H1 (cell line): Measurements from ENCODE around the gene MRPS31. TPM values are rescaled to one million over a fixed set of nuclear protein-coding genes. Genes with fewer than 3 reads are reported as not detected.
"Not testable (repeated sequence)": the region's sequence is repeated elsewhere in the genome, so short reads cannot be mapped to it uniquely, and the experiment has no call there.

Source experiments
- CTCF ChIA-PET: fragments of 300-600 bp; sonication (Branson Sonifier 250); formaldehyde crosslinking; loops from one replicate; lab custom pipeline; 2021; ENCODE audit not compliant: partially characterized antibody; lab: Charles Lee
- POLR2A ChIA-PET: fragments of 300-600 bp; sonication (Branson Sonifier 250); formaldehyde crosslinking; loops from one replicate; lab custom pipeline; 2021; ENCODE audit warnings: inconsistent platforms; ENCODE audit not compliant: partially characterized antibody; lab: Charles Lee
- DNase-seq, 2 experiments: peaks; one replicate each; pipeline versions ENCODE4 v3.0.0 to v3.0.0-alpha.2; 2010 to 2022; ENCODE audit warnings: low spot score in 2 of 2, low read depth in 1 of 2, mixed read lengths in 1 of 2
- FAIRE-seq: peaks from 2 replicates; lab custom pipeline; 2011; peaks lifted over from hg19 to GRCh38; lab: Jason Lieb, UNC
- H2AFZ ChIP-seq: 2 replicates; pipeline ENCODE4 v1.8.1; 2012; ENCODE audit warnings: low read length, inconsistent platforms
- H2AK5ac ChIP-seq: 2 replicates; pipeline ENCODE4 v1.6.1; 2013; ENCODE audit warnings: low read depth, low read length
- H2BK120ac ChIP-seq: replicated peaks from 2 replicates; pipeline ENCODE3; 2013; ENCODE audit warnings: low read depth, low read length, inconsistent platforms
- H2BK12ac ChIP-seq: 2 replicates; pipeline ENCODE4 v1.6.1; 2013; ENCODE audit warnings: low read depth, low read length
- H2BK15ac ChIP-seq: 2 replicates; pipeline ENCODE4 v1.6.1; 2013; ENCODE audit warnings: low read length
- H2BK20ac ChIP-seq: 2 replicates; pipeline ENCODE4 v1.6.1; 2013; ENCODE audit warnings: low read length
- H2BK5ac ChIP-seq: 2 replicates; pipeline ENCODE4 v1.6.1; 2013; ENCODE audit warnings: low read depth, low read length
- H3K14ac ChIP-seq: 2 replicates; pipeline ENCODE4 v1.6.1; 2013; ENCODE audit warnings: inconsistent platforms; ENCODE audit not compliant: insufficient read length
- H3K18ac ChIP-seq: 2 replicates; pipeline ENCODE4 v1.6.1; 2013; ENCODE audit warnings: low read length; ENCODE audit errors: extremely low read depth
- H3K23ac ChIP-seq: 2 replicates; pipeline ENCODE4 v1.6.1; 2013; ENCODE audit warnings: inconsistent platforms; ENCODE audit not compliant: insufficient read length
- H3K23me2 ChIP-seq: 2 replicates; pipeline ENCODE4 v1.6.1; 2013; ENCODE audit warnings: low read depth, low read length
- H3K27ac ChIP-seq: 2 replicates; pipeline ENCODE4 v1.6.1; 2011; ENCODE audit warnings: low read depth, low read length, inconsistent platforms
- H3K27me3 ChIP-seq, 4 experiments: replicated peaks in 1 of 4; 1 replicate in 1 of 4; 2 replicates in 3 of 4; pipeline versions ENCODE4 v1.6.1 to v1.8.1; 2011 to 2013; ENCODE audit warnings: low read length in 3 of 4, mild to moderate bottlenecking in 3 of 4, inconsistent platforms in 2 of 4, mixed read lengths in 2 of 4, moderate library complexity in 1 of 4; ENCODE audit not compliant: control insufficient read depth in 3 of 4, insufficient read depth in 3 of 4; ENCODE audit errors: extremely low read depth in 1 of 4
- H3K36me3 ChIP-seq, 4 experiments: 2 replicates each; pipeline versions ENCODE4 v1.6.1 to v1.8.1; 2011 to 2013; ENCODE audit warnings: mild to moderate bottlenecking in 4 of 4, low read length in 3 of 4, moderate library complexity in 2 of 4, control low read depth in 1 of 4, inconsistent platforms in 1 of 4; ENCODE audit not compliant: insufficient read depth in 4 of 4, control insufficient read depth in 2 of 4
- H3K4ac ChIP-seq: replicated peaks from 2 replicates; pipeline ENCODE3; 2013; ENCODE audit warnings: low read length, low read depth, mixed read lengths, inconsistent platforms; ENCODE audit not compliant: insufficient read length
- H3K4me1 ChIP-seq, 4 experiments: replicated peaks in 1 of 4; 1 replicate in 1 of 4; 2 replicates in 3 of 4; pipeline versions ENCODE4 v1.6.1 to v1.8.1; 2011 to 2013; ENCODE audit warnings: low read length in 3 of 4, inconsistent platforms in 2 of 4, mixed read lengths in 1 of 4; ENCODE audit not compliant: insufficient read depth in 4 of 4, control insufficient read depth in 3 of 4
- H3K4me2 ChIP-seq, 2 experiments: 2 replicates each; pipeline versions ENCODE4 v1.6.1 to v1.8.1; 2011 to 2013; ENCODE audit warnings: low read depth in 2 of 2, low read length in 2 of 2, control low read depth in 1 of 2, inconsistent platforms in 1 of 2, mild to moderate bottlenecking in 1 of 2; ENCODE audit not compliant: insufficient read depth in 1 of 2
- H3K4me3 ChIP-seq, 4 experiments: fragments of 200-600, 300-600 bp in 1 of 4; sonication (generic), shearing (Covaris generic), sonication (Bioruptor Twin) in 1 of 4; 2 replicates each; pipeline versions ENCODE4 v1.5.1 to v1.8.1; 2011 to 2016; ENCODE audit warnings: low read length in 4 of 4, low read depth in 3 of 4, control low read depth in 2 of 4, inconsistent platforms in 2 of 4, mild to moderate bottlenecking in 2 of 4, mixed read lengths in 1 of 4, moderate library complexity in 1 of 4; ENCODE audit not compliant: insufficient read depth in 2 of 4; ENCODE audit errors: extremely low read depth in 1 of 4
- H3K56ac ChIP-seq: replicated peaks from 2 replicates; pipeline ENCODE3; 2013; ENCODE audit warnings: low read depth, mild to moderate bottlenecking, mixed read lengths, low read length, inconsistent platforms; ENCODE audit not compliant: insufficient read length
- H3K79me1 ChIP-seq: 2 replicates; pipeline ENCODE4 v1.6.1; 2013; ENCODE audit warnings: low read depth, low read length, control low read depth
- H3K79me2 ChIP-seq, 2 experiments: 2 replicates each; pipeline versions ENCODE4 v1.6.1 to v1.8.1; 2012 to 2013; ENCODE audit warnings: low read length in 2 of 2, mild to moderate bottlenecking in 2 of 2, inconsistent platforms in 1 of 2; ENCODE audit not compliant: insufficient read depth in 2 of 2, control insufficient read depth in 1 of 2
- H3K9ac ChIP-seq, 4 experiments: replicated peaks in 1 of 4; 1 replicate in 1 of 4; 2 replicates in 3 of 4; pipeline versions ENCODE4 v1.6.1 to v1.8.1; 2011 to 2013; ENCODE audit warnings: low read depth in 3 of 4, low read length in 3 of 4, control low read depth in 2 of 4, mild to moderate bottlenecking in 2 of 4, moderate library complexity in 2 of 4, inconsistent platforms in 1 of 4; ENCODE audit errors: extremely low read depth in 1 of 4
- H3K9me3 ChIP-seq, 2 experiments: 2 replicates each; pipeline versions ENCODE4 v1.6.1 to v1.8.1; 2012 to 2013; ENCODE audit warnings: mild to moderate bottlenecking in 2 of 2, moderate library complexity in 2 of 2, control low read depth in 1 of 2, inconsistent platforms in 1 of 2, low read depth in 1 of 2, low read length in 1 of 2, mixed read lengths in 1 of 2; ENCODE audit not compliant: insufficient read depth in 2 of 2
- H4K20me1 ChIP-seq, 2 experiments: replicated peaks in 1 of 2; 2 replicates each; pipeline versions ENCODE3 to v1.8.1; 2011 to 2013; ENCODE audit warnings: inconsistent platforms in 2 of 2, low read length in 2 of 2, mild to moderate bottlenecking in 1 of 2; ENCODE audit not compliant: insufficient read depth in 2 of 2, control insufficient read depth in 1 of 2
- H4K5ac ChIP-seq: 2 replicates; pipeline ENCODE4 v1.6.1; 2013; ENCODE audit warnings: low read length, low read depth, mixed read lengths, inconsistent platforms; ENCODE audit not compliant: insufficient read length
- H4K8ac ChIP-seq: 2 replicates; pipeline ENCODE4 v1.8.0; 2013; ENCODE audit warnings: mild to moderate bottlenecking, moderate library complexity, low read length, inconsistent platforms; ENCODE audit not compliant: insufficient read depth; ENCODE audit errors: extremely low read depth
- H4K91ac ChIP-seq: replicated peaks from 2 replicates; pipeline ENCODE3; 2013; ENCODE audit warnings: low read length, mixed read lengths, inconsistent platforms; ENCODE audit not compliant: insufficient read length
- ATF2 ChIP-seq: IDR thresholded peaks from 2 replicates; pipeline ENCODE4 v1.6.1; 2012; ENCODE audit warnings: low read length, inconsistent platforms
- SIX5 ChIP-seq: IDR thresholded peaks from 2 replicates; pipeline ENCODE4 v1.6.1; 2011; ENCODE audit warnings: mild to moderate bottlenecking, low read depth, low read length
- TAF1 ChIP-seq: IDR thresholded peaks from 2 replicates; pipeline ENCODE4 v1.6.1; 2011; ENCODE audit warnings: mild to moderate bottlenecking, low read depth, low read length
- WGBS, 2 experiments: shearing (Covaris generic) in 1 of 2; methylation state at CpG; one replicate each; pipeline versions ENCODE4 v1.1.6 to v1.1.7; 2013 to 2015; ENCODE audit warnings: low lambda C conversion rate in 2 of 2, mixed read lengths in 2 of 2, inconsistent platforms in 1 of 2, low coverage in 1 of 2, missing lambda C conversion rate in 1 of 2; ENCODE audit not compliant: insufficient replicate concordance in 2 of 2, insufficient coverage in 1 of 2, insufficient read length in 1 of 2; ENCODE audit errors: extremely low coverage in 1 of 2, missing lambda C conversion rate in 1 of 2; 5-methylcytosine and 5-hydroxymethylcytosine counted together
- polyA plus RNA-seq, 7 experiments: library from polyadenylated mRNA; depleted of rRNA in 3 of 7; stranded (reverse) in 5 of 7; unstranded in 2 of 7; fragments of >200 nt in 5 of 7; fragments of 200-250 nt in 2 of 7; gene quantifications; 1 replicate in 5 of 7; 2 replicates in 1 of 7; 4 replicates in 1 of 7; pipeline versions ENCODE4 v1.2.1 to v1.2.3, GENCODE V29; 2011 to 2013; ENCODE audit warnings: missing spikeins in 2 of 7, mixed read lengths in 2 of 7
- total RNA-seq: library from RNA; stranded (reverse); fragmentation: NEBNext Ultra II Directional; extraction: Animal tissue kit (Norgen Biotek cat#: 25700); gene quantifications from 2 replicates; pipeline ENCODE4 v1.2.1, GENCODE V29; 2021

The MRPS31 gene
- total and polyA plus RNA-seq, 2 of the 8 experiments (the other 6 are each of a cell fraction or from before 2014, with no cell fraction given), result 13.6 to 33.3 TPM

- TF ChIP-seq TAF1 (no peak), SIX5 (no peak), ATF2 (no peak)
- TF ChIP-seq, all 59 proteins: peak for 0
These were observed 13.6 kb upstream of the MRPS31 start (continued) for GRCh38 chr13:40784540-40784939.

DNA sequence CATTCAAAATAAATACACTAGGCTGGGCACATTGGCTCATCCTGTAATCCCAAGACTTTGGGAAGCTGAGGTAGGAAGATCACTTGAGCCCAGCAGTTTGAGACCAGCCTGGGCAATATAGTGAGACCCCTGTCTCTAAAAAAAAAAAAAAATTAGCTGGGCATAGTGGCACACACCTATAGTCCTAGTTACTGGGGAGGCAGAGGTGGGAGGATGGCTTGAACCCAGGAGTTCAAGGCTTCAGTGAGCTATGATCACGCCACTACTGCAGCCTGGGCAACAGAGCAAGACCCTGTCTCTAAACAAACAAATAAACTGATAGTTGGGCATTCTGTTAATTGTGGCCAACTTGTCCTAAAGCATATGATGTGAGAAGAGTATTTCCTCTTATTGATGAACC is 12.0 kb upstream of the MRPS31 start:
- H3K4me3 ChIP-seq, H4K20me1 ChIP-seq, H2BK120ac ChIP-seq, H4K8ac ChIP-seq, H3K23me2 ChIP-seq, H3K23ac ChIP-seq, H3K18ac ChIP-seq, H3K9me3 ChIP-seq, H3K9ac ChIP-seq, H2AK5ac ChIP-seq, H4K5ac ChIP-seq, FAIRE-seq, H2BK12ac ChIP-seq, H3K4ac ChIP-seq, H2BK5ac ChIP-seq, H3K4me1 ChIP-seq, H3K14ac ChIP-seq, H2BK20ac ChIP-seq, H4K91ac ChIP-seq, H2AFZ ChIP-seq, H3K27ac ChIP-seq, H3K27me3 ChIP-seq, H3K79me1 ChIP-seq, POLR2A ChIA-PET, H3K56ac ChIP-seq, H2BK15ac ChIP-seq, H3K4me2 ChIP-seq, DNase-seq, H3K79me2 ChIP-seq, H3K36me3 ChIP-seq: not testable (repeated sequence)
- CTCF ChIA-PET, result interaction anchor here (1.1 to 1.6 kb wide), 3 partner anchors 8 to 247 kb away, joined by 3 to 4 read pairs (median 4); no protein-coding TSS in a partner anchor
- 90% methylated on average over 1 of the region's 1 CpG; no CpG with 5 or more reads in 1 of the 2 experiments for WGBS, 2 experiments
